Stimulated activated CD8-positive, alpha-beta memory T cell treated with anti-CD3 and anti-CD28 coated beads, Interleukin-7, amount 100 ng/mL, for 1 hour (primary cell): ENCODE measurements around the gene ETV7.
"Not testable (repeated sequence)": the region's sequence is repeated elsewhere in the genome, so short reads cannot be mapped to it uniquely, and the experiment has no call there.

Experiments used
- DNase-seq, 2 donors: peaks; one replicate each; pipeline ENCODE4 v3.0.0-alpha.2; 2020; ENCODE audit warnings: low read depth in 2 of 2

Gene ETV7

DNA sequence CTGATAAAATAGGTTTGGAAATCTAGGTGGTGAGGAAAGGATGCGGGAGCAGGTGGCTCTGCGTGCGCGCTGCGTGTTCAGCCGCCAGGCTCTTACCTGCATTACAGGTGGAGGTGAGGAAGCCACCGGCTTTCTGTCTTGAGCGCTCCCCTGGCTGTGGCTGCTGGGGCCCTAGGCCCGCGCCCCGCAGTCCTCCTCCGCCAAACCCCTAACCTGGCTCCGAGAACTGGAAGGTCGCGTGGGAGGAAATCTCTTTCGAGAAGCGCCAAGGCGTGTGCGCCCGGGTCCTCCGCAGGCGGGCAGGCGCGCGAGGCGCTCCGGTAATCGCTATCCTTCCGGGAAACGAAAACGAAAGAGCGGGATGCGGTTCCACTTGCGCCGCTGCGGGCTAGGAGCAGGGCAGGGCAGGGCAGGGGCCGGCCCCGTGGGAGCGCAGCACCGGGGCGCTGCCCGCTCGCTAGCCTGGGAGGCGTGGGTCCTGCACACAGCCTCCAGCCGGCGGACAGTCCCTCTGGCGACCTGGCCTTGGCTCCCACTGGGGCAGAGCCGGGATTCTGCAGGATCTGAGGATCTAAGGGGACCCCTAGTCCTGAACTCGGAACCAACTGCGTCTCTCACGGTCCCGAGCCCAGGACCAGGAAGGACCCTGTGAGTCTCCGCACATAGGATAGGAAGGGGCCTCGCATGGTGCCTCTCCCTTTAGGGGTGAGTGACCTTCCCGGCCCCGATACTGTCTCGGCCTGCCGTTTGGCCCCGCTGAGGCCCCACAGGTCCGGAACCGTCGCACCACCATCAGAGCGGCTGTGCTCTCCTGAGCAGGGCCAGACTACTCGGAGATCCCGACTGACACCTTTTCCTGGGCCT lies at the start of gene ETV7:
ETV7 (minus strand) TSS at position 230 of the 864 bp plus-strand sequence; CDS start at position 102, 128 bp downstream.
- no peak for DNase-seq

DNA sequence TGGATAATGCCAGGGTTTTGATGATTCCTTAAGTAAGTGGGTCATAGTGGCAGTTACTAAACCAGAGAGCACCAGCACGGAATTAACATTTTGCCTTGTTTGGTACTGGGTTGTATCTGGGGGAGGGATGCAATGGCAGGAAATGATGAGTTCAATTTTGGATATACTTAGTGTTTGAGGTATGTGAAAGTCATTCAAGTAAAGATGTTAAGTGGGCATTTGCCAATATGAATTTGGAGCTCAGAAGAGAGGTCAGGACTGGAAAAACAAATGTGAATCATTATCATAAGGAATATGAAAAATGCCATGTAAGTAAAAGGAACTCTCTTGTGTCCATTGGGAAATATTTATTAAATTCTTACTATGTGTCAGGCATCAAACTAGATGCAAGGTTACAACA lies 49.0 kb upstream of the ETV7 start:
- no peak for DNase-seq

DNA sequence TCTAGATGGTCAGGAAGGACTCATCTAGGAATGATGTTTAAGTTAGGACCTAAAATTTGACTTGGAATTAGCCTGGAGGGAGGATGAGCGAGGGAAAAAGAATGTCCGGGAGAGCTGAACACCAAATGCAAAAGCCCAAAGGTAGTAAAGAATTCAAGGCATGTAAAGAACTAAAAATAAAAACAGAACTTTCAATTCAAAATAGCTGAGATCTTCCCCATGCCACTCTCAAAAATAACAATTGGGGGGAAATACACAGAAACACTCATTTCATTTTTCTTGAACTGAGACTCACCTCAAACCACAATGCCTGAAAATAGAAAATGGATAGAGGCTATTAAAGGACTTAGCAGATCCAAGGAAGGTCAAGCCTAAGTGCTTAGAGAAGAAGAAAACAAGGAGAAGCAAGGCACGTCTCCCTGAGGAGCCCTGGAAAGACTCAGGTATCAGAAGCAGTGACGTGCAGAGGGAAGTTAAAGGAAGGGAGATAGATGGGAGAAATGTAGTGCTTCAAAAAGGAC lies 44.7 kb upstream of the ETV7 start:
- no peak for DNase-seq

DNA sequence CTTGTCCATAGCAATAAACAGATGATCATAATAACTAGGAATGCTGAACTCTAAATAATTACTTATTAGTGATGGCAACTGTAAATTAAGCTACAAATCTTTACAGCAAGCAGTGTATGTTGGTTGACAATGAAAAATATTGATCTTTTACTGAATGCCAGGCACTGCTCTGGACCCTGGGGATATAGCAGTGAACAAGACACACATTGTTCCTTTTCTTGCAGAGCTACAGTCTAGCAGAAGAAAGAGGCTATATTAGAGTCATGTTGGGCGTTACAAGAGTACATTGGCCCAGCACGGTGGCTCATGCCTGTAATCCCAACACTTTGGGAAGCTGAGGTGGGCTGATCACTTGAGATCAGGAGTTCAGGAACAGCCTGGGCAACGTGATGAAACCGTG lies 43.7 kb upstream of the ETV7 start:
- DNase-seq, result no peak

DNA sequence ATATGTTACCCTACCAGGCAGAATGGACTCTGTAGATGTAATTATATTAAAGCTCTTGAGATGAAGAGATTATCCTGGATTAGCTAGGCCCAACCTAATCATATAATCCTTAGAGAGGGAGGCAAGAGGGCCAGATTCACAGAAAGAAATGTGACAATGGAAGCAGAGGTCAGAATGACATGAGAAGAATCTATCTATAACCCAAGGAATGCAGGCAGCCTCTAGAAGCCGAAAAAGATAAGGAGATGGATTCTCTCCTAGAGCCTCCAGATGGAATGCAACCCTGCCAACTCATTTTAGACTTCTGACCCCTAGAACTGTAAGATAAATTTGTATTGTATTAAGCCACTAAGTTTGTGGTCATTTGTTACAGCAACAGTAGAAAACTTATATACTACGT lies 42.9 kb upstream of the ETV7 start:
- DNase-seq, result no peak

DNA sequence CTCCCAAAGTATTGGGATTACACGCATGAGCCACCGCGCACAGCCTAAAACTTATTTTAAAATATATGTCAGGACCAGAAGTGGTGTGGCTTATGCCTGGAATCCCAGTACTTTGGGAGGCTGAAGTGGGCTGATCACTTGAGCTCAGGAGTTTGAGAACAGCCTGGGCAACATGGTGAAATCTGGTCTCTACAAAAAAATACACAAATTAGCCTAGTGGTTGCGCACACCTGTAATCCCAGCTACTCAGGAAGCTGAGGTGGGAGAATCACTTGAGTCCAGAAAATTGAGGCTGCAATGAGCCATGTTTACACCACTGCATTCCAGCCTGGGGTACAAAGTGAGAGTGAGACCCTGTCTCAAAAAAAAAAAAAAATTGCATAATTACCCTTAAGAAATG lies 41.4 kb upstream of the ETV7 start:
- DNase-seq, result no peak

DNA sequence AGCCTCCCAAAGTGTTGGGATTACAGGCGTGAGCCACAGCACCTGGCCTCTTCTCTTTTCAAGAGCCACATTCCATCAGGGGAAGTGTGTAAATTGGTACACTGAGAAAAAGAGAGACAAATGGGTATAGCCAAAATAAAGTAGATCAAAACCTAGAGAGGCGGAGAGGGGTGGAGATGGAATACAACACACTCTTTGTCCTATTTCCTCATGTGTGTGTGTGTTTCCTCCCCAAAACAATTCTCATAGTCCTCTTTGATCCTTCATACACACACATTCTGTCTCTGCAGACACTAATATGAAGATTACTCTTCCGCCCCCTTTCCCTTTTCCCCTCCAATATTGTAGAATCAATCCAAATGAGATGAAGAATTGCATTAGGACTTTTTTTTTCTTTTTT lies 39.2 kb upstream of the ETV7 start:
- no peak for DNase-seq

DNA sequence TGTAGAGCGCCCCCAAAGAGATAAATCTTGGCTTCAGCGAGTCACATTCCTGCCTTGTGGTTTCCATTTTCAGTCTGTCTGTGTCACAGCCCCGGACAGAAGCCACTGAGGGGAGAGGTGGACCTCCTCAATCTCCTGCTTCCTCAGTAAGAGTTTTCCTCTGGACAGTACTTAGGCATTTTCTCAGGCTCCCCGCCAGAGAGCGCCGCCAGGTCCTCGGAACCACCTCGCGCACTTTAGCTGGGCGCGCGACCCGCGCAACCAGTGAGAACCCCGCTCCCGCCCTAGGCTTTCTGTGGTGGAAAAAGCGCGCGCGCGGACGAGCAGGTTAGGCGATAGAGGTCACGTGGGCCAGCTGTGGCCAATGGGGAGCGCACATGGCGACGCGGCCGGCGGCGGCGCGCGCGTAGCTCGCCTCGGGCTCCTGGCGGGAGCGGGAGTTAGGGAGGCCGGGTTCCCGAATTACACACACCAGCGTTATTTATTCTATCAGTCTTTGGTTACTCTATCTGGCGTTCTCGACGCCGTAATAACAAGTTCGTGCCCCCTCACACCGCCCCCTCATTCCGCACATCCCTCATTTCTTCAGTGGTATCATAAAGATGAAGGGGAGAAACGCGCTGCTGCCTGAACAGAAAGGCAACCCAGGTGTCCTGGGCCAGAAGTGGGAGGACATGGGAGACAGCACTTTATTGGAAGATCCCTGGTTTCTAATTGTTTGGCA lies 35.8 kb upstream of the ETV7 start:
- DNase-seq, result peak; percentile 95 to 97

DNA sequence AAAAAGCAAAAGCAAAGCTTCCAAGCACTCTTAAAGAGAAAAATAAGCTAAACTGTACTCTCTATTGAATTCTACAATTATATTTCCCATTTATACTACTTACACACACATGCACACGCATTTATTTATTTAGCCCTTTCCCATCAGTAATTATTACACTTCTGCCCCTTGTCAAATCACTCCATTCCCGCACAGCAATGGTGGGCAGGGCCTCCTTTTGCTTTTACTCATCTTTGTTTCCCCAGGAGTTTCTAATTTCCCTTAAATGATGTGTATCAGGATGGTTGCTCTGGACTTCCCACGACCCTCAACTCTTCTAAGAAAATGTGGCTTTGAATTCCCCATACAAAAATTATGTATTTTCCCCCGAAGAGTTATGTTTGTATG lies 35.2 kb upstream of the ETV7 start:
- DNase-seq, result no peak

DNA sequence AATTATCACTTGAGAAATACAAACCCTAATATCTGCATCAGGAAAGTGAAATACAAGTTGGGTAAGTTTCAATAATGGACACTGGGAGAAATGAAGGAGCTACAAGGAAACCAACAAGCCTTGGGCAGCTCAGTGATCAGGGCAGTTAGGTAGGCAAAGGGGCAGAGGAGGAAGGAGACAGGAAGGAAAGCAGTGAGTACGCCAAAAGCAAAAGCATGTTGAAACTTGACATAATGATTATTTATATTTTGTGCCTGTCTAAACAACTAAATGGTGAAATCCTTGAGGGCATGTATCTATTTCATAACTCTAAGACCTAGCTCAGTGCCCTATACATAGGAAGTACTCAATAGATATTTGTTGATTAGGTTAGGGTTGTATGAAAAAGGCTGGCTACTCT lies 31.8 kb upstream of the ETV7 start:
- DNase-seq, result no peak

DNA sequence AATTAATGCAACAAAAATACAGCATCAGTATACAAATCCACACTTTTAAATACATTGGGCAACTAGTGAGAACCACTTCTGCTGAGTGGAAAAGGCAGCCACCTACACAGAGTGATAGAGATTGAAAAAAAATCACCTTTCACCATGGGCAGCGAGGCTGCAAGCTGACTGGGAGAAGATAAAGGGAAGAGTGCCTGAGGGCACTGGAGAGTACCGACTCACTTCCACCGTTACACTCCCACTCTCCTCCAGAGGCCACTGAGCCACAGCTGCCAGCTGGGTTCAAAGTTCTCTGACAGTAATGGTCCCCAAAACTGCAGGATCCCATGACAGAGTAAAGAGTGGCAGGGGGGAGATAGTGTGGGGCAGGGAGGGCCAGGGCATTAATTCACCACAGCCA lies 31.1 kb upstream of the ETV7 start:
- no peak for DNase-seq

DNA sequence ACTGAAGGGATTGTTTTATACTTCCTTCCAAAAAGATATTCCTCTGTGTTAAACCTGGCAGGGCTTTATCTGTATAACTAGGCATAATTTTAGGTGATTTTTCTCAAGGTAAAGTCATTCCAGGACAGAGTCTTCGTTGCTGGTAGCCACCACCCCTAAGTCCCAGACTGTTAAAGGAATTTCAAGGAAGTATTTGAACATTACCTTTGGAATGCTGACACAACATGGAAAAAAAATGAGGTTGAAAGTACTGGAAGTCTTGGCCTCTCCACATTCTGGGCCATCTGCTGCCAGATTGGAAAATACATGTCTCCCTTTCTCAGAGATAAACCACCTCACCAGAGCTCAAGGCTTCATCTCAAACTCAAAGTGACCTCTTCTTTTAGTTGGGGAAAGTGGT lies 27.0 kb upstream of the ETV7 start:
- no peak for DNase-seq

DNA sequence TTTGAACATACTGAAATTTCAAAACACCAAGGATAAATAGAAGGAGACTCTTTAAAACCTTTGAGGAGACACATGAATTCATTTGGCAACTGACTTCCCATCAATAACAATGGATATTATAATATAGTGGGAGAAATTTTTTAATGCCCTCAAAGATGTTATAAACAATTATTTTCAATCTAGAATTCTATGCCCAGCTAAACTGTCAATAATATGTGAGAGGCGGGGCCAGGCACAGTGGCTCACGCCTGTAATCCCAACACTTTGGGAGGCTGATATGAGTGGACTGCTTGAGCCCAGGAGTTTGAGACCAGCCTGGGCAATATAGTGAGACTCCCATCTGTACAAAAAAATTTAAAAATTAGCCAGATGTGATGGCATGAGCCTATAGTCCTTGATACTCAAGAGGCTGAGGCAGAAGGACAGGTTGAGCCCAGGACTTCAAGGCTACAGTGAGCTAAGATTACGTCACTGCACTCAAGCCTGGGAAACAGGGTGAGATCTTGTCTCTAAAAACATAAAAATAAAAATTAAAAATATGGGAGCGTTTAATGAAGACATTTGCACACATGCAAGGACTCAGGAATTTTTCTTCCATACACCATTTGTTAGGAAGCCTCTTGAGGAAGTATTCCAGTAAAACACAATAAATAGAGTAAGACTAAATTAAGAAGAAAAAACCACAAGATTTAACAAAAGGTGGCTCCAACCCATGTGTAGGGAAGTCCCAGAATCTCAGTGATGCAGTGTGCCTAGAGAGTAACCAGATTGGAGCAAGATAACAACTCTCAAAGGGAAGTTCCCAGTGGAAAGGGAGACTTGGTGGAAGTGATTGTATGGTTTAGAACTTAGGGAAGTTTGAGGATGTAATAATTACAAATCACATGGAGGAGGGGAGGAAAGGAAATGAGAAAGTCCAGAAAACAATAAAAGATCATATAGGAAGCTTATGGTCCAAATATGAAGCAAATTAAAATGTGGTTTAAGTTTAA lies 26.3 kb upstream of the ETV7 start:
- no peak for DNase-seq

DNA sequence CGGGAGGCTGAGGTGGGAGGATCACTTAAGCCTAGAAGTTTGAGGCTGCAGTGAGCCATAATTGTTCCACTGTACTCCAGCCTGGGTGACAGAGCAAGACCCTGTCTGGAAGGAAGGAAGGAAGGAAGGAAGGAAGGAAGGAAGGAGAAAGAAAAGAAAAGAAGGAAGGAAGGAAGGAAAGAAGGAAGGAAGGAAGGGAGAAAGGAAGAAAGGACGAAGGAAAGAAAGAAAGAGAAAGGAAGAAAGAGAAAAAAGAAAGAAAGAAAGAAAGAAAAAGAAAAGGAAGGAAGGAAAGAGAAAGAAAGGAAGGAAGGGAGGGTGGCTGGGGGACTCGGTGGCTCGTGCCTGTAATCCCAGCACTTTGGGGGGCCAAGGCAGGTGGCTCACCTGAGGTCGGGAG lies 22.2 kb upstream of the ETV7 start:
- DNase-seq, result not testable (repeated sequence)

DNA sequence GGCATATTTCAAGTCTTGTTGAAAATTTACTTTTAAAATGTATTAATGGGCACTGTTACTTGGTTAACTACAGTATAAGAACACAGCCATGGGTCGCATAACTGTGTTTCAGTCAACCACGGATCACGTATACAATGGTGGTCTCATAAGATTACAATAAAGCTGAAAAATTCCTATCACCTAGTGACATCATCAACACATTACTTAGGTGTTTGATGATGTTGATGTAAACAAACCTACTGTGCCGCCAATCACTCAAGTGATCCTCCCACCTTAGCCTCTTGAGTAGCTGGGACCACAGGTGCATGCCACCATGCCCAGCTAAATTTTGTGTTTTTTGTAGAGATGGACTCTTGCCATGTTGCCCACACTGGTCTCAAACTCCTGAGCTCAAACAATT lies 16.7 kb upstream of the ETV7 start:
- DNase-seq, result no peak

DNA sequence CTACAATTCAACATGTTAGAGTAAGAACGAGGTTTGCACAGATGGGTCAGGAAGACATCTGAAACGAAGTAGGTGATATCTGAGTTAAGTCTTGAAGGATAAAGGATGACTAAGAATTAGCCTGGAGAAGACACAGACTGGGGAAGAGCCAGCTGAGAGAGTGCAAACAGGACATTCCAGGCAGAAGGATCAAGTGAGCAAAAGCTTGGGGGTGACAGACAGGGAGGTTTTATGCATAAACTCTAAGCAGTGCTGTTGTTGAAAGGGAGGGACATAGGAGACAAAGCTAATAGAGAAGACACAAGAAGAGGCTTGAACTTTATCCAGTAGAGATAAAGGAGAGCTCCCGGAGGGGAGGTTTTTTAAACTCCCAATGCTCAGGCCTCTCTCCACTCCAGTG lies 15.0 kb upstream of the ETV7 start:
- DNase-seq, result no peak

DNA sequence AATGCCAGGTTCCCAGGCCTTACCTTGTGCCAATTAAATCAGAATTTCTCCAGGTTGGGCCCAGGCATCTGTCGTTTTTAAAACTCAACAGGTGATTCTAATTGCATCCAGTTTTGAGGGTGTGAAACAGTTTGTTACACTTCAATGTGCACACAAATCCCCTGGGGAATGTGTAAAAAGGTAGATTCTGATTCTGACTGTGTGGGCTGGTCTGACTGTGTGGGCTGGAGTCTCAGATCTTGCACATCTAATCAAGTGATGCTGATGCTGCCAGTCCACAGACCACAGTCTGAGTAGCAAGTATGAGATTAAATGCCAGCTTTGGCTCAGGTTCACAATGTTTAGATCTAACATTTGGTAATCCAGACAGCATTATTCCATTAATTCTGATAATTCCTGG lies 12.5 kb upstream of the ETV7 start:
- no peak for DNase-seq

DNA sequence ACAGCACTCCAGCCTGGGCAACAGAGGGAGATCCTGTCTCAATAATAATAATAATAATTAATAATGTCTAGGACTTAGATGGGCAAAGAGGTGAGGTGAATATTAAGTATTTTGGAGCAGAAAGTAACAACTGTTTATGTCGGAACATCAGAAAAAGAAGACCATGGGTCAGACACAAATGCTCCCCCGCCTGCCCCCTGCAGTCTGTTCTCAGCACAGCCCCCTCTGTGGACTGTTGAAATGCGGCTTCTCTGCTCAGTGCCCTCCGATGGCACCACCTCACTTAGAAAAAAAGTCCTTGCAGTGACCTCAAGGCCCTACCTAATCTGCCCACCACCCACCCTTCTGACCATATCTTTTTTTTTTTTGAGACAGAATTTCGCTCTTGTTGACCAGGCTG lies 5.2 kb upstream of the ETV7 start:
- no peak for DNase-seq

DNA sequence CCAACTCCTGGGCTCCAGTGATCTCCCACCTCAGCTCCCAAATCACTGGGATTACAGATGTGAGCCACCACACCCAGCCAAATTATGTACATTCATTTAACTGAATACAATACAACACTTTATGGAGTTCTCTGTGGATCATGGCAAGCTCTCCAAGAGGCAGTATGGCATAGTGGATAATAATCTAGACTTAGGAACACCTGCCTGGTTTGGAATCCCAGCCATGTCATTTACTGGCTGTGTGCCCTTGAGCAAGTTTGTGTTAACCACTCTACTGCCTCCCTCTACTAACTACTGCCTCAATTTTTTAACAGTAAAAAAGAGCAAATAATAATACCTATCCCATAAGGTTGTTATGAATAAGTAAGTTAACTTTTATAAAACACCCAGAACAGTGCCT lies 1.9 kb upstream of the ETV7 start:
- no peak for DNase-seq

DNA sequence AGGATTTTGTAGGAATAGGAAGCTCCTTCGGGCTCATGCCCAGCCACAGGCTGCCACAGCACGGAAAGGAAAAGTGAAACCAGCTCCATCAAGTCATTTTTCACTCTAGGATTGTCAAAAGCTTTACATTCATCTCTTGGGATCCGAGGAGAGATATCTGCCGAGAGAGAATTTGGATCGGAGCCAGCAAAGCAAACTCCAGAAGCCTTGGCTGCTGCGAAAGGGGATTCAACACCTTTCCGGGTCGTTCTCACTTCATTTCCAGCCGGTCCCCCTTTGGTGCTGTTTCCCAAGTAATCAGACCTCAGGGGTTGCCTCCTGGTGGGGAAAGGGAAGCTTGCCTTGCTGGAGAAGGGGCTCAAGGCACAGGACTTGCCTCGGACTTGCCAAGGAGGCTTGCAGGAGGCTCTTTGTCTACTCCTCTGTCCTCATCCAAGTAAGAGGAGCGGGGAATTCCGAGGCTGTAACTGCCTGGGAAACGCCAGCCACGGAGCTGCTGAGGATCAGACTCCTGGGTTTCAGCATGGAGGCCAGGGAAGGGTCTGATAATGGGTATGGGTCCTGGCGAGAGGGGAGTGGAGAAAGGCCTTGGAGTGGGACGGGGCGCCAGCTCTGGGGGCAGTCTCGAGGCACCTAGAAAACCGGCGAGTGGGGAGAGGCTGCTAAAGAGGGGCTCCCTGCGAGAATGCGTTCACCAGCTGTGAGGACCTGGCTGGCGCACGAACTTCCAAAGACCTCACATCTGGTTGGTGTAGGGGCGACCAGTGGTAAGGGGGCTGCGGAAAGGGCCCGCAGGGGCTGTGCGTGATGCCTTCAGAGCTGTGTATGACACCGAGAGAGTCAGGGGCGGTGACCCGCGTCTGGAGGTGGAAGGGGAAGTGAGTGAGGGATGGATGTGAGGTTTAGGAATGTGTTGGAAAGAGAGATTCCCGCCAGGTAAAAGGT lies 702 bp downstream of the ETV7 start:
- DNase-seq, result no peak

DNA sequence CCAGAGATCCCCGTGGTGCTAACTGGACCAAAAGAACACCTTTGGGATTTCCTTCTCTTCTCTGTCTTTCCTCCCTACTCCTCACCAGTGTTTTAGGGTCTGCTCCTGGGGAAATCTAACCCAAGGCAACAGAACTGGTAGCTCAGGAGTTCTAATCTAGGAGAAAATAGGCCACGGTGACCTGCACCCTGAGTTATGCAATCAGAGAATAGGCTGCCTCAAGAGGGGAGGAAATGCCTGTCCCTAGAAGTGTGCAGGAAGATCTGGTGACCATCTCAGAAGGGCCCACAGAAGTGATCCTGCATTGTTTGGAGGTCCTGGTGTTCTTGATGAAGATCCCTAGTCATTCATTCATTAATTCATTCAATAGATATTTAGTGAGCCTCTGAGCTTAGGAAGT lies 3.4 kb downstream of the ETV7 start:
- DNase-seq, result no peak
